GM21367 (cell line): Measurements from ENCODE around the gene CDC14B.

Source experiments
- ATAC-seq: cut with Tn5 transposase; IDR thresholded peaks from one replicate; pipeline ENCODE4 v1.9.1; 2021; ENCODE audit not compliant: unreplicated experiment

Gene CDC14B

GRCh38 chr9:96450613-96451528 lies 168.8 kb downstream of the CDC14B start:
- ATAC-seq, result no peak
